HepG2 (cell line): ENCODE measurements around the gene OXLD1. TPM values are rescaled to one million over a fixed set of nuclear protein-coding genes. Genes with fewer than 3 reads are reported as not detected.

Experiments used
- ATF6 ChIP-seq: sonication (generic); formaldehyde crosslinking; conservative IDR thresholded peaks from 2 replicates; pipeline ENCODE4 v1.4.0; 2020; ENCODE audit warnings: missing genetic modification reagents
- CBX5 ChIP-seq: sonication (generic); formaldehyde crosslinking; IDR thresholded peaks from 2 replicates; pipeline ENCODE4 v1.4.0; 2020; ENCODE audit warnings: missing genetic modification reagents, borderline replicate concordance
- ESRRA ChIP-seq: sonication (generic); formaldehyde crosslinking; IDR thresholded peaks from 2 replicates; pipeline ENCODE4 v1.5.1; 2020; ENCODE audit warnings: mild to moderate bottlenecking, low read depth, missing genetic modification reagents
- IKZF4 ChIP-seq: sonication (generic); formaldehyde crosslinking; IDR thresholded peaks from 2 replicates; pipeline ENCODE4 v1.5.1; 2020; ENCODE audit warnings: borderline replicate concordance, mild to moderate bottlenecking, low read depth, missing genetic modification reagents; ENCODE audit errors: not compliant biosample characterization
- PRPF4 ChIP-seq: fragments of 200-400 bp; formaldehyde crosslinking; IDR thresholded peaks from 2 replicates; pipeline ENCODE4 v1.6.1; 2016; ENCODE audit warnings: low read length, low read depth; ENCODE audit not compliant: poor library complexity, severe bottlenecking
- RNF219 ChIP-seq: sonication (generic); formaldehyde crosslinking; IDR thresholded peaks from 2 replicates; pipeline ENCODE4 v1.5.0; 2020; ENCODE audit warnings: mild to moderate bottlenecking, missing genetic modification reagents
- SAP130 ChIP-seq: IDR thresholded peaks from 2 replicates; pipeline ENCODE4 v1.6.1; 2016; ENCODE audit warnings: low read depth
- SNAI1 ChIP-seq: sonication (generic); formaldehyde crosslinking; IDR thresholded peaks from 2 replicates; pipeline ENCODE4 v1.5.0; 2020; ENCODE audit warnings: mild to moderate bottlenecking, missing genetic modification reagents, borderline replicate concordance
- XRCC5 ChIP-seq: fragments of 200-400 bp; formaldehyde crosslinking; optimal IDR thresholded peaks from 2 replicates; pipeline ENCODE3; 2017; ENCODE audit warnings: mild to moderate bottlenecking, low read length
- ZKSCAN8 ChIP-seq: IDR thresholded peaks from 2 replicates; pipeline ENCODE4 v1.6.1; 2016; ENCODE audit warnings: borderline replicate concordance, missing genetic modification reagents, missing compliant biosample characterization
- ZNF296 ChIP-seq: sonication (generic); formaldehyde crosslinking; conservative IDR thresholded peaks from 2 replicates; pipeline ENCODE4 v1.5.0; 2020; ENCODE audit warnings: mild to moderate bottlenecking, missing genetic modification reagents
- polyA plus RNA-seq, 8 experiments: library from polyadenylated mRNA; depleted of rRNA in 3 of 8; stranded (reverse) in 7 of 8; unstranded in 1 of 8; fragments of >200 nt; fragmentation: Illumina TruSeq in 4 of 8; extraction: Trizol in 4 of 8; gene quantifications; 2 replicates each; pipeline versions ENCODE4 v1.2.1 to v1.2.3, GENCODE V29; 2011 to 2016; ENCODE audit warnings: low read depth in 4 of 8, missing spikeins in 1 of 8, mixed read lengths in 1 of 8; ENCODE audit not compliant: insufficient read depth in 1 of 8
- total RNA-seq, 5 experiments: library from RNA; depleted of rRNA; stranded (reverse); fragments of >200 nt; fragmentation: Illumina TruSeq; extraction: Trizol; gene quantifications; 2 replicates each; pipeline ENCODE4 v1.2.3, GENCODE V29; 2016; ENCODE audit warnings: low read depth in 1 of 5
- TF ChIP-seq, protein P1 (sequence below): sonication (generic); formaldehyde crosslinking; IDR thresholded peaks from 2 replicates; pipeline ENCODE4 v1.9.0; 2021; ENCODE audit warnings: mild to moderate bottlenecking, missing genetic modification reagents
- TF ChIP-seq, protein P2 (sequence below): sonication (generic); IDR thresholded peaks from 2 replicates; pipeline ENCODE4 v1.6.1; 2016; ENCODE audit warnings: low read depth, borderline replicate concordance
- TF ChIP-seq, protein P3 (sequence below): sonication (generic); formaldehyde crosslinking; IDR thresholded peaks from 2 replicates; pipeline ENCODE4 v1.5.1; 2020; ENCODE audit warnings: missing genetic modification reagents, mild to moderate bottlenecking, borderline replicate concordance

Gene OXLD1
- total and polyA plus RNA-seq, 2 of the 13 experiments (the other 11 are each of a cell fraction or from before 2014, with no cell fraction given): 27.1 to 37.5 TPM

DNA sequence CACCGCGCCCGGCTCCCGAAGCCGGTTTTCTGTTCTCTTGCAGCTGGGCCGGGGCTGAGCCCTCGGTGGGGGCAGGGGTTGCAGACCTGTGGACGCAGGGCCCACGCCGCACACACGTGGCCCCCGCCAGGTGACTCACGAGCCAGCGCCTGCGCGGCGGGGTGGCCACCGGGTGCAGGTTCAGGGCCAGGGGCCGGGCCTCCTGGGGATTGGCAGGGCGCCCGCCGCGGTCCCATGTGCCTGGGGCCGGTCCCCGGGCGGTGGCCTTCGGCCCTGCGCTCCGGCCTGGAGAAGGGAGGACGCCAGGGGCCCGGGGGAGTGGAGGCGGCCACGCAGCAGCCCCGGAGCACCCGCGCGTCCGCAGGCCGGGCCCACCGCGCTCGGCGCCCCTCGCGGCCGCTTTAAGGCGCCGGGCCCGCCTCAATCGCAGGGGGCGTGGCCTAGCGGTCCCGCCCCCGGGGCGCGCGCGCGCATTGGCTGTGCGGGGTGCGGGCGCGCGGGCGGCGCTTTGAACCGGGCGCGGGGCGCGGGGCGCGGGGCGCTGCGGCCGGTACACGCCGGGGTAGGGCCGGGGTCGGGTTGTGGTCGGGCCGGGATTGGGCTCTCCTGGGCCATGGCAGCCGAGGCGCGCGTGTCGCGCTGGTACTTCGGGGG lies 45.5 kb upstream of the OXLD1 start, which contains the start of gene SLC25A10 (continued):
- TF ChIP-seq PRPF4 (no peak), SNAI1 (peak; percentile 77; the same call in 1 of the 2 replicates), SAP130 (peak; percentile 98), ATF6 (peak; percentile 84; the same call in 1 of the 2 replicates), IKZF4 (peak; percentile 99), XRCC5 (no peak), ZKSCAN8 (CRISPR knock-in tag) (peak; percentile 88; the same call in 1 of the 2 replicates), RNF219 (CRISPR knock-in tag) (no peak), CBX5 (CRISPR knock-in tag) (peak; percentile 96), ESRRA (CRISPR knock-in tag) (peak; percentile 87), ZNF296 (CRISPR knock-in tag) (peak; percentile 95)
- TF ChIP-seq, protein P1, sequence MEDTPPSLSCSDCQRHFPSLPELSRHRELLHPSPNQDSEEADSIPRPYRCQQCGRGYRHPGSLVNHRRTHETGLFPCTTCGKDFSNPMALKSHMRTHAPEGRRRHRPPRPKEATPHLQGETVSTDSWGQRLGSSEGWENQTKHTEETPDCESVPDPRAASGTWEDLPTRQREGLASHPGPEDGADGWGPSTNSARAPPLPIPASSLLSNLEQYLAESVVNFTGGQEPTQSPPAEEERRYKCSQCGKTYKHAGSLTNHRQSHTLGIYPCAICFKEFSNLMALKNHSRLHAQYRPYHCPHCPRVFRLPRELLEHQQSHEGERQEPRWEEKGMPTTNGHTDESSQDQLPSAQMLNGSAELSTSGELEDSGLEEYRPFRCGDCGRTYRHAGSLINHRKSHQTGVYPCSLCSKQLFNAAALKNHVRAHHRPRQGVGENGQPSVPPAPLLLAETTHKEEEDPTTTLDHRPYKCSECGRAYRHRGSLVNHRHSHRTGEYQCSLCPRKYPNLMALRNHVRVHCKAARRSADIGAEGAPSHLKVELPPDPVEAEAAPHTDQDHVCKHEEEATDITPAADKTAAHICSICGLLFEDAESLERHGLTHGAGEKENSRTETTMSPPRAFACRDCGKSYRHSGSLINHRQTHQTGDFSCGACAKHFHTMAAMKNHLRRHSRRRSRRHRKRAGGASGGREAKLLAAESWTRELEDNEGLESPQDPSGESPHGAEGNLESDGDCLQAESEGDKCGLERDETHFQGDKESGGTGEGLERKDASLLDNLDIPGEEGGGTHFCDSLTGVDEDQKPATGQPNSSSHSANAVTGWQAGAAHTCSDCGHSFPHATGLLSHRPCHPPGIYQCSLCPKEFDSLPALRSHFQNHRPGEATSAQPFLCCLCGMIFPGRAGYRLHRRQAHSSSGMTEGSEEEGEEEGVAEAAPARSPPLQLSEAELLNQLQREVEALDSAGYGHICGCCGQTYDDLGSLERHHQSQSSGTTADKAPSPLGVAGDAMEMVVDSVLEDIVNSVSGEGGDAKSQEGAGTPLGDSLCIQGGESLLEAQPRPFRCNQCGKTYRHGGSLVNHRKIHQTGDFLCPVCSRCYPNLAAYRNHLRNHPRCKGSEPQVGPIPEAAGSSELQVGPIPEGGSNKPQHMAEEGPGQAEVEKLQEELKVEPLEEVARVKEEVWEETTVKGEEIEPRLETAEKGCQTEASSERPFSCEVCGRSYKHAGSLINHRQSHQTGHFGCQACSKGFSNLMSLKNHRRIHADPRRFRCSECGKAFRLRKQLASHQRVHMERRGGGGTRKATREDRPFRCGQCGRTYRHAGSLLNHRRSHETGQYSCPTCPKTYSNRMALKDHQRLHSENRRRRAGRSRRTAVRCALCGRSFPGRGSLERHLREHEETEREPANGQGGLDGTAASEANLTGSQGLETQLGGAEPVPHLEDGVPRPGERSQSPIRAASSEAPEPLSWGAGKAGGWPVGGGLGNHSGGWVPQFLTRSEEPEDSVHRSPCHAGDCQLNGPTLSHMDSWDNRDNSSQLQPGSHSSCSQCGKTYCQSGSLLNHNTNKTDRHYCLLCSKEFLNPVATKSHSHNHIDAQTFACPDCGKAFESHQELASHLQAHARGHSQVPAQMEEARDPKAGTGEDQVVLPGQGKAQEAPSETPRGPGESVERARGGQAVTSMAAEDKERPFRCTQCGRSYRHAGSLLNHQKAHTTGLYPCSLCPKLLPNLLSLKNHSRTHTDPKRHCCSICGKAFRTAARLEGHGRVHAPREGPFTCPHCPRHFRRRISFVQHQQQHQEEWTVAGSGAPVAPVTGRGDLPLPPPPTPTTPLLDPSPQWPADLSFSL: no peak
- TF ChIP-seq, protein P2, sequence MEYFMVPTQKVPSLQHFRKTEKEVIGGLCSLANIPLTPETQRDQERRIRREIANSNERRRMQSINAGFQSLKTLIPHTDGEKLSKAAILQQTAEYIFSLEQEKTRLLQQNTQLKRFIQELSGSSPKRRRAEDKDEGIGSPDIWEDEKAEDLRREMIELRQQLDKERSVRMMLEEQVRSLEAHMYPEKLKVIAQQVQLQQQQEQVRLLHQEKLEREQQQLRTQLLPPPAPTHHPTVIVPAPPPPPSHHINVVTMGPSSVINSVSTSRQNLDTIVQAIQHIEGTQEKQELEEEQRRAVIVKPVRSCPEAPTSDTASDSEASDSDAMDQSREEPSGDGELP: peak; percentile 97
- TF ChIP-seq, protein P3, sequence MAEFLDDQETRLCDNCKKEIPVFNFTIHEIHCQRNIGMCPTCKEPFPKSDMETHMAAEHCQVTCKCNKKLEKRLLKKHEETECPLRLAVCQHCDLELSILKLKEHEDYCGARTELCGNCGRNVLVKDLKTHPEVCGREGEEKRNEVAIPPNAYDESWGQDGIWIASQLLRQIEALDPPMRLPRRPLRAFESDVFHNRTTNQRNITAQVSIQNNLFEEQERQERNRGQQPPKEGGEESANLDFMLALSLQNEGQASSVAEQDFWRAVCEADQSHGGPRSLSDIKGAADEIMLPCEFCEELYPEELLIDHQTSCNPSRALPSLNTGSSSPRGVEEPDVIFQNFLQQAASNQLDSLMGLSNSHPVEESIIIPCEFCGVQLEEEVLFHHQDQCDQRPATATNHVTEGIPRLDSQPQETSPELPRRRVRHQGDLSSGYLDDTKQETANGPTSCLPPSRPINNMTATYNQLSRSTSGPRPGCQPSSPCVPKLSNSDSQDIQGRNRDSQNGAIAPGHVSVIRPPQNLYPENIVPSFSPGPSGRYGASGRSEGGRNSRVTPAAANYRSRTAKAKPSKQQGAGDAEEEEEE (CRISPR knock-in tag): no peak
